ENCODE results near the gene UFL1.
A peak's percentile ranks its signal among the peaks of the same experiment; 100 is the strongest.
"Not testable (repeated sequence)": the region's sequence is repeated elsewhere in the genome, so short reads cannot be mapped to it uniquely, and the experiment has no call there.

Gene UFL1

DNA sequence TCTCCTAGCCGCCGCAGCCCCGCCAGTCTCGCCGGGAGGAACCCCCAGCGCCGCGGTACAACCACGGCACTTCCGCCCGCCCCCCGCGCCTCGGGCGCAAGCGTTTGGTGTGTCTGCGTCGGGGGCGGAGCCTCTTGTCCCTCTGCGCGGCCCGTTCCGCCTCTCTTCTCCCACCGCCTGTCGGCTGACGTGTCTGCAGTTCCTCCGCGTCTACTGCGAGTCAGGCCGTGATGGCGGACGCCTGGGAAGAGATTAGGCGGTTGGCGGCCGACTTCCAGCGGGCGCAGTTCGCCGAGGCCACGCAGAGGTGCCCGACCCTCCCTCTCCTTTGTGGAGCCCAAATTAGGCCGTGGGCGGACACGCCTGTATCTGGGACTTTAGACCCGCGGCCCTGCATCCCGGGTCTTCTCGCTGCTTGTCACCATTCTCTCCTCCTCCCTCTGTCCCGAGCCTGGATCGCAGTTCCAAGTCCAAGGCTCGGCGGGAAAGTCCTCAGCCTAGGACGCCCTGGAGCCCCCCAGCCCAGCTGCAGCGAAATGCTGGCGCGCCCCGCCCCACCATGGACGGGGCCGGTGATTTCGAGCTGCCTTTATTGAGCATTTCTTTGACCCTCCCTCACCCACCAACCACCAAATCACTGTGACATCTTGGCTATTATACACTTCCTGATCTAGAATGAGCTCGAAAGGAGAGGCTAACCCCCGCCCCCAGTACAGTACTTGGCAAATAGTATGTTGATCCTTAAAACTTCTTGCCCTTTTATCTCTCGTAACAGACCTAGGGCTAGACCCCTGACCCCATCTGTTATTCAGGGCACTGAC lies at the start of gene UFL1:
Gene UFL1, plus strand, starts transcription at position 163 of the 821 bp plus-strand sequence. Its CDS starts 68 bp downstream, at position 231.
- DNase-seq = peak; percentile 95

GRCh38 chr6:96472291-96472690 lies 49.3 kb upstream of the UFL1 start:
- not testable (repeated sequence) for DNase-seq

- no peak for DNase-seq
These were observed 42.9 kb upstream of the UFL1 start for GRCh38 chr6:96478695-96479094.

- no peak for DNase-seq
These were observed 29.7 kb upstream of the UFL1 start for GRCh38 chr6:96491926-96492325.

DNA sequence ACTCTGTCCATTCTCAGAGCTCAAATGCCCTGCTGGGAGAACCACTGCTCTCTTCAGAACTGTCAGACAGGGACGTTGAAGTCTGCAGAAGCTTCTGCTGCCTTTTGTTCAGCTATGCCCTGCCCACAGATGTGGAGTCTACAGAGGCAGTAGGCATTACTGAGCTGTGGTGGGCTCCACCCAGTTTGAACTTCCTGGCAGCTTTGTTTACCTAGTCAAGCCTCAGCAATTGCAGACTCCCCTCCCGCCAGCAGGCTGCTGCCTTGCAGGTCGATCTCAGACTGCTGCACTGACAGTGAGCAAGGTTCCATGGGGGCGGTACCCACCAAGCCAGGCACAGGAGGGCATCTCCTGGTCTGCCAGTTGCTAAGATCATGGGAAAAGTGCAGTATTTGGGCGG lies 21.8 kb upstream of the UFL1 start:
- DNase-seq = peak; percentile 4

- DNase-seq = no peak
These were observed 18.7 kb upstream of the UFL1 start for GRCh38 chr6:96502915-96503314.

- DNase-seq = no peak
These were observed 16.2 kb upstream of the UFL1 start for GRCh38 chr6:96505363-96505762.

- no peak for DNase-seq
These were observed 12.3 kb upstream of the UFL1 start for GRCh38 chr6:96509281-96509680.

GRCh38 chr6:96520171-96521115 lies 1.2 kb upstream of the UFL1 start:
- DNase-seq = no peak

- no peak for DNase-seq
These were observed 331 bp upstream of the UFL1 start for GRCh38 chr6:96521306-96521643.

GRCh38 chr6:96522465-96523009 lies 931 bp downstream of the UFL1 start:
- peak; percentile 9 for DNase-seq

DNA sequence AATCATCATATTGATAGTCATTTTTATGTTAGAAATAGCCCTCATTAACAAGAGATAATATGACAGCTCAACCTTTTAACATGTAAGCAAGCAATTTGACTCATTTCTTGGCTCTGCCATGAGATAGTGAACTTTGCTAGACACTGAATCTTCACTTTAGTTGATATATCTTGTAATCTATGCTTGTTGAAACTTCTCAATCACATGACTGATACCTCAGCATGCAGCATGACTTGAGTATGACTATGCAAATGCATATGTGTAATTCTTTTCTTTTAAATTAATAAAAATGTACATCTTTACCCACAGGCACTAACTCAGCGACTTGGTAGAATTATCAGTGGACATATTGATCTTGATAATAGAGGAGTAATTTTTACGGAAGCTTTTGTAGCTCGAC lies 6.6 kb downstream of the UFL1 start:
- DNase-seq = no peak

- no peak for DNase-seq
These were observed 10.8 kb downstream of the UFL1 start for GRCh38 chr6:96532399-96532798.

DNA sequence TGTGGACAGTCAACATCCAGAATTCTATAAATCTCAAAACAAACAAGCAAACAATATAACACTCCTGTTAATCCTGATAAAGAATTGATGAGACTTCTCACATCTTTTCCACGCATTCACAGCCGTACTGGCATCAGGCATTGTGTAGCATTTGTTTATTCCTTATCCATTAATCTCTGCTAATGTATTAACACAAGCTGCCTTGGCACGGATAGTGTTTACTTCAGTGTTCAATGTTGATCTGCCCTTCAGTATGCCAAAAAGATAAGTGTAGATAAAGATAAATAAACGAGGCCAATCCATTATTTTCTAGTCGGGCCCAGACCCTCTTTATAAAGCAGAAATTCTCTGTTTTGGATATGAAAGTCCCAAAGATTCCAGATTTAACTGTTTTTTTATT lies 16.1 kb downstream of the UFL1 start:
- DNase-seq = no peak

- no peak for DNase-seq
These were observed 21.1 kb downstream of the UFL1 start for GRCh38 chr6:96542702-96543101.

DNA sequence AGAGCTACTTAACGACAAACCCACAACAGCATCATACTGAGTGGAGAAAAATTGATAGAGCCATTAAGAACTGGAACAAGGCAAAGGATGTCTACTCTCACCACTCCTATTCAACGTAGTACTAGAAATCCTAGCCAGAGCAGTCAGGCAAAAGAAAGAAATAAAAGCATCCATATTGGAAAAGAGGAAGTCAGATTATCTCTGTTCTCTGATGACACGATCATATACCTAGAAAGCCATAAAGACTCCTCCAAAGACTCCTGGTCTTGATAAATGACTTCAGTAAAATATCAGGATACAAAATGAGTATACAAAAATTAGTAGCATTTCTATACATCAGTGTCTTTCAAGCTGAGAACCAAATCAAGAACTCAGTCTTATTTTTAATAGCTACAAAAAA lies 24.3 kb downstream of the UFL1 start:
- DNase-seq = no peak

- DNase-seq = no peak
These were observed 26.0 kb downstream of the UFL1 start for GRCh38 chr6:96547654-96548053.

DNA sequence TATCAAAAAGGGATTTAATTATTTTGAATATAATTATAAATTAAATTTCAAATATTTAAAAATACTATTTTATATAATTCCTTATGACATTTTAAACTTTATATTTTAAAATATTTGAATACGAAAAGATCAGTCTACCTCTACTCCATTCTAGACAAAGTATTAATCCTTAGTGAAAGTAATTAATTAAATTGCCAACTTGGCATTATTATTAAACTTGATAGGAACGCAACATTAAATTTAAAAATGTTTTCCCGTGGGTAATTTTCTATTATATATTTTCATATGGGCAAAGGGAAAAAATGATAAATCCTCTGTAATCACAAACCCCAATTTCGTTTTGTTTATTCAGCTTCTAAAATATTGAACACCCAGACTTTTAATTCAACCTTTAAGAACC lies 33.0 kb downstream of the UFL1 start:
- DNase-seq = no peak

GRCh38 chr6:96559740-96560139 lies 38.1 kb downstream of the UFL1 start:
- not testable (repeated sequence) for DNase-seq

- no peak for DNase-seq
These were observed 41.3 kb downstream of the UFL1 start, which contains the start of gene FHL5 for GRCh38 chr6:96562886-96563285. FHL5 (plus strand) TSS chr6:96563128; CDS start chr6:96603614, 40,486 bp downstream.

DNA sequence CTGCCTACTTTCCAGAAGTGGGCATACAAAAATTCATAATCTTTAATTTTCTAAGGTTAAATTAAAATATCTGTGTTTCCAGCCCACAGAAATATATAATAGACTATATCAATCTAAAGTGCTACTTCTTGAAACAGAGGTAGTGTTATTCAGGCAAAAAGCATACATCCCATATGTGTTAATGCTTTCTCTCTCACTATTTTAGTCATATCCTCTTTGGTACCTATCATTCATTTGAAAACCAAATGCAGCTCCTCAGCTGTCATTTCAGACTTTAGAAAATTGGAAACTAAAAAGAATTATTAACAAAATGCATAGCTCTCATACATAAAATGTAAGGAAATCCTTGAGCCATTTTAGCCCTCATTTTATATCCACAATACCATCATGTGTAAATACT lies 42.2 kb downstream of the UFL1 start:
- no peak for DNase-seq

- no peak for DNase-seq
These were observed 48.4 kb downstream of the UFL1 start for GRCh38 chr6:96570053-96570452.

DNA sequence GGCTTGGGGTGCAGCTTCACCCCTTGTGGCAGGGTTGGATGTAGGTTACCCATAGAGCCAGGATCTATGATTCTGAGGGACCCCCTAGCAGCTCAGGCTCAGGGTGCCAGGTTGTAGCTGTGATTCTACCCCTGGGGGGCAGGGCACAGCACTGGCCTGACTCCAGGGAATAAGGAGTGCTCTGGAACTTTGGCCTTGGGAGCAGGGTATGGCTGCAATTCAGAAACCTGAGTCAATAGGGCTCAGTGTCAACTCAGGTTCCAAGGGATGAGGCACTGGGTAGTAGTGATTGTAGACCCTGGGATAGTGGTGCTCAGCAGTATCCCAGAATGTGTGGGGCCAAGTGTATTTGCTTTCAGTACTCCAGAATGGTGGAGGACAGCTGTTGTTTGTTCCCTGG lies 49.9 kb downstream of the UFL1 start:
- DNase-seq = no peak

DNA sequence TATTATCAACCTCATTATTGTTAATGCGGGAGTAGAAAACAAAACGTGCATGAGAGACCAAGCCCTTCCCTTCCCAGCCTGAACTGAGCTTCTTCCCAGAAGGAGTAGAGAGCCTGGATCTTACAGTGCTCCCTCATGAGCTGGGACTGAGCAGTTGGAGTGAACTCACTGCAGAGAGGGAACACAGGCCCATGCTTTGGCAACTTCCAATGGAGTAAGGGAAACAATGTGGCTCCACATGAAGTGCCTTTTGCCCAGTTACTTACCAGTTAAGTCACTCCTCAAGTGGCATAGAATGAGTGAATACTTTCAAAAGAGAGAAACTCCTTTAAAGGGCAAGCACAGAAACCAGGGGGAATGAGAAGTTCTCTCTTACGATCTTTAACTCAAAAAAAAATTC lies 53.8 kb downstream of the UFL1 start:
- DNase-seq = no peak

Measured in activated CD4-positive, alpha-beta T cell treated with anti-CD3 and anti-CD28 coated beads for 48 hours (primary cell).